Heart left ventricle (tissue), 16 donors: ENCODE data around the gene PCP2. TPM values are rescaled to one million over a fixed set of nuclear protein-coding genes. Genes with fewer than 3 reads are reported as not detected.

Experiments used
- ATAC-seq, 4 donors: fragments of 200-7000 bp; cut with Tn5 transposase; one replicate each; pipeline ENCODE4 v1.9.1; 2020 to 2022; ENCODE audit warnings: moderate library complexity in 4 of 4, mild to moderate bottlenecking in 3 of 4, moderate number of reproducible peaks in 1 of 4
- DNase-seq, 5 donors: peaks; one replicate each; pipeline ENCODE4 v3.0.0-alpha.2; 2020
- H3K27ac ChIP-seq, 12 donors: fragments of 200-600 bp; sonication (generic) in 4 of 12; one replicate each; pipeline versions ENCODE4 v1.5.0 to v1.8.0; 2016 to 2022; ENCODE audit warnings: mild to moderate bottlenecking in 2 of 12
- H3K27me3 ChIP-seq, 9 donors: fragments of 200-600 bp; sonication (generic) in 2 of 9; one replicate each; pipeline versions ENCODE4 v1.5.1 to v1.8.0; 2016 to 2022; ENCODE audit warnings: mild to moderate bottlenecking in 3 of 9
- H3K36me3 ChIP-seq, 9 donors: fragments of 200-600 bp; sonication (generic) in 2 of 9; one replicate each; pipeline versions ENCODE4 v1.5.0 to v1.8.0; 2018 to 2022; ENCODE audit warnings: mild to moderate bottlenecking in 2 of 9
- H3K4me1 ChIP-seq, 12 donors: fragments of 200-600 bp; sonication (generic) in 4 of 12; one replicate each; pipeline versions ENCODE4 v1.5.0 to v1.8.0; 2016 to 2022; ENCODE audit warnings: mild to moderate bottlenecking in 3 of 12
- H3K4me3 ChIP-seq, 12 donors: fragments of 200-600 bp; sonication (generic) in 4 of 12; one replicate each; pipeline versions ENCODE4 v1.5.0 to v1.8.0; 2017 to 2022; ENCODE audit warnings: mild to moderate bottlenecking in 9 of 12, moderate library complexity in 4 of 12
- H3K9me3 ChIP-seq, 12 donors: fragments of 200-600 bp; sonication (generic) in 4 of 12; one replicate each; pipeline versions ENCODE4 v1.5.0 to v1.8.0; 2016 to 2022; ENCODE audit warnings: mild to moderate bottlenecking in 1 of 12
- CTCF ChIP-seq, 12 donors: fragments of 200-600 bp; sonication (generic) in 4 of 12; IDR thresholded peaks; one replicate each; pipeline versions ENCODE4 v1.5.0 to v1.8.0; 2018 to 2022; ENCODE audit warnings: antibody characterized with exemption in 12 of 12, mild to moderate bottlenecking in 5 of 12
- POLR2A ChIP-seq, 2 donors: fragments of 450-650 bp; IDR thresholded peaks; one replicate each; pipeline ENCODE4 v1.6.1; 2017; ENCODE audit warnings: antibody characterized with exemption in 2 of 2, mild to moderate bottlenecking in 2 of 2, moderate library complexity in 2 of 2
- WGBS, 4 donors: extraction: QIAGEN DNeasy Blood & Tissue Kit in 2 of 4; methylation state at CpG; one replicate each; pipeline versions ENCODE4 v1.1.5 to v1.1.7; 2013 to 2018; 5-methylcytosine and 5-hydroxymethylcytosine counted together
- intact Hi-C, 10 donors: fragments of 100-400 bp; cut with DNase I; formaldehyde crosslinking; loops; one replicate each; pipeline versions ENCODE4 v1.11.1 to v1.14.2; 2022
- polyA plus RNA-seq, 2 donors: library from polyadenylated mRNA; stranded (reverse); fragments of 200-250 nt; gene quantifications; one replicate each; pipeline ENCODE4 v1.2.3, GENCODE V29; 2013
- total RNA-seq, 9 donors: library from RNA; depleted of rRNA in 2 of 9; stranded (reverse); fragments of >200 nt in 2 of 9; fragmentation: NEBNext Ultra II Directional in 3 of 9; extraction: Animal tissue kit (Norgen Biotek cat#: 25700) in 3 of 9; gene quantifications; one replicate each; pipeline versions ENCODE4 v1.1.0 to v1.2.4, GENCODE V29; 2016 to 2023
- donor health status: ischemic (EF 13 %, LVEDD 7.1; RV severe dilation, severe dysfunction).
- donor health status: healthy with polysubstance abuse.
- donor health status: DM: no; HTN: yes; CAD: no.
- donor health status: DM: no; HTN: no; CAD: no.
- donor health status: ischemic (EF 25% LVEDD 6.9; RV normal size, moderate dysfunction).
- donor health status: ischemic (EF 25% LVEDD 5.7; RV mildly dilated, moderate dysfunction).
- donor health status: healthy.
- donor health status: DM: yes; HTN: yes; CAD: no.
- donor health status: ischemic (EF 35%, LVEDD 5.7; RV mildly dilated, moderate dysfunction).
- donor health status: nonischemic (EF 11% LVEDD 7.7; RV severe dilation, severe dysfunction).
- donor health status: DM: yes; HTN: yes; CAD: no.
- donor health status: PGD.
- donor health status: ischemic (EF 29% LVEDD 5.4; RV normal size, mild dysfunction).
- donor health status: nonischemic (EF 23%, LVEDD 6.1; RV moderate dilation, normal function).

The PCP2 gene
- total and polyA plus RNA-seq, 11 donors = 0.54 to 3.0 (median 1.3) TPM

DNA sequence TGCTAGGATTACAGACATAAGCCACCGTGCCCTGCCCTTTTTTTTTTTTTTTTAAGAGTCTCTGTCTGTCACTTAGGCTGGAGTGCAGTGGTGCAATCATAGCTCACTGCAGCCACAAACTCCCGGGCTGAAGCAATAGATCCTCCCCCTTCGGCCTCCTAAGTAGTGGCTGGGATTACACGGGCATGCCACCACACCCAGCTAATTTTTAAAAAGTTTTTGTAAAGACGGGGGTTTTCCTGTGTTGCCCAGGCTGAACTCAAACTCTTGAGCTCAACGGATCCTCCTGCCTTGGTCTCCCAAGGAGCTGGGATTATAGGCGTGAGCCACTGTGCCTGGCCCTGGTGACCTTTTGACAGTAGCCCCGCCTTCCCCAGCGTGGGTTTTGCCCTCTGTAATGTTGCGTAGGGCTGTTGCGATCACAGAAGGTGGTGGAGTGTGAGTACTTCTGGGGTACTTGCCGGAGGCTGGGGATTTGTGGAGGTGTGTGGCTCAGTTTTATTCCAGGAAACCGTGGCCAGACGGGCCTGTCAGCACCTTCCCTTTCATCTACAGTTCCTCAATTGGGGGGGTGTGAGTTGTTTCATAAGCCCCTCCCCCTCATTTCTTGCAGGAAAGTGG, 23.7 kb upstream of the PCP2 start:
- no peak for TF ChIP-seq CTCF (IDR thresholded peaks at IDR 0.05)
- Histone ChIP-seq H3K36me3 (no peaks in the 10 kb centered on the region), H3K27me3 (peaks cover 0 to 13% (median 0%) of the 10 kb centered on the region in 9 donors), H3K9me3 (no peaks in the 10 kb centered on the region), H3K4me3 (no peak overlapping the region), H3K27ac (peak overlapping the region in 1 of 12 donors; percentile 56), H3K4me1 (peaks cover 0 to 31% (median 0%) of the 10 kb centered on the region in 12 donors)
- ATAC-seq (peak in 2 of 4 donors; percentile 46 to 70), DNase-seq (no peak)
- 37 to 43% (median 39%) methylated on average over 11 to 14 of the region's 14 CpGs for WGBS, 4 donors
- intact Hi-C loops = loop anchor here in 3 of 10 donors (10.0 kb wide), 3 partner anchors 138 to 248 kb away; partner anchors contain the start of gene MAP2K7 (in 1 of the 3)

DNA sequence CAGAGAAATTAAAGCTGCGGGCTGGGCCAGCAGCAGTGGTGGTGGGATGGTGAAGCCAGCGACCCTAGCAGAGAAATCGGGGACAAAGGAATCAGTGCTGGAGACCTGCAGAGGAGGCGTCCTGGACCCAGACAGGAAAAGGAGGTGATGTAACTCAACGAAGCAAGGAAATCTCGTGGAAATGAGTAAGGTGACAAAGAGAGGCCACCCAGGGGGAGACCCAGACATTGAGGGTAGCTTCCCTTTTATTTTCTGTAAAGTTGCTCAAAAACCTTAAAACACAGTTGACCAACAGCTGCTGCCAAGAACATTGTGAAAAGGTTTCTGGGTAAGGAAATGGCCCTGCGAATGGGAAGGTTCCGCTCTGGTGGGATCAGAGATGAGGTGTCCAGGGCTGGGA, 22.1 kb upstream of the PCP2 start:
- DNase-seq (no peak), ATAC-seq (no peak)
- Histone ChIP-seq H3K36me3 (no peaks in the 10 kb centered on the region), H3K27me3 (peaks cover 0 to 6% (median 0%) of the 10 kb centered on the region in 9 donors), H3K27ac (no peak overlapping the region), H3K4me3 (no peak overlapping the region), H3K4me1 (peaks cover 0 to 33% (median 0%) of the 10 kb centered on the region in 12 donors), H3K9me3 (no peaks in the 10 kb centered on the region)
- WGBS, 4 donors = 54 to 61% (median 58%) methylated on average over 8 of the region's 8 CpGs
- TF ChIP-seq POLR2A (IDR thresholded peaks at IDR 0.05) (no peak), CTCF (IDR thresholded peaks at IDR 0.05) (no peak)
- intact Hi-C loops = loop anchor here in 3 of 10 donors (10.0 kb wide), 3 partner anchors 139 to 249 kb away; partner anchors contain the start of gene MAP2K7 (in 1 of the 3)

- H3K4me3 ChIP-seq = no peak overlapping the region
- 60 to 72% (median 64%) methylated on average over 8 of the region's 8 CpGs for WGBS, 4 donors
- intact Hi-C loops = loop anchor here in 7 of 10 donors (5.0 to 10.0 kb wide), 6 partner anchors 140 to 598 kb away; partner anchors contain the start of gene MAP2K7 (in 1 of the 7)
- TF ChIP-seq CTCF (IDR thresholded peaks at IDR 0.05) (no peak), POLR2A (IDR thresholded peaks at IDR 0.05) (no peak)
- no peak for DNase-seq
- H3K36me3 ChIP-seq = no peaks in the 10 kb centered on the region
- peaks cover 0 to 6% (median 0%) of the 10 kb centered on the region in 9 donors for H3K27me3 ChIP-seq
- H3K27ac ChIP-seq = no peak overlapping the region
- H3K9me3 ChIP-seq = no peaks in the 10 kb centered on the region
- ATAC-seq = no peak
- peaks cover 0 to 33% (median 0%) of the 10 kb centered on the region in 12 donors for H3K4me1 ChIP-seq
Measured at GRCh38 chr19:7654401-7654800, 20.9 kb upstream of the PCP2 start.

DNA sequence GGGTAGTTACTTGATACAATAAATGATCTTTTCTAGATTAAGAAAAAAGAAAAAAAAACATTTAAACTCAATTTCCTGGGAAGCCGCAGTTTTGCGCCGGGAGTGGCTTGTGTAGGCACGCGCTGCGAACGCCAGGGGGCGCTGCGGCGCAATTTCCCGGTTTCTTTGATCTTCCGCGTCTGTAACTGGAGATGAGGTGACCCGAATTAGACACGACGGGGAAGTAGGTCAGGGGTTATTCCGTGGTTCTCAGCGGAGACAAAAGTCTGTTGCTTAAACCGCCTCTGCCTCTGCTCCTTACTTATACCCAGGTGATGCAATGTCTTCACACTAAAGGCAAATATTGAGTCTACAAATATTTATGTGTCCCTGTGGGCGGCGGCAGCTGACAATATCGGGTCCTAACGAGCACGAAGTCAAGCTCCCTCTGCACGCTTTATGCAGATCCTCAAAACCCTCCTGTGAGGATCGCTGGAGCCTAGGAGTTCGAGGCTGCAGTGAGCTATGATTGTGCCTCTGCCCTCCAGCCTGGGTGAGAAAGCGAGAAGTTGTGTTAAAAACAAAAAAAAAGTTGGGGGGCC, 18.6 kb upstream of the PCP2 start:
- Histone ChIP-seq H3K27me3 (peaks cover 0 to 6% (median 0%) of the 10 kb centered on the region in 9 donors), H3K4me1 (peaks cover 0 to 18% (median 0%) of the 10 kb centered on the region in 12 donors), H3K27ac (peak overlapping the region in 2 of 12 donors; percentile 23 to 51), H3K9me3 (no peaks in the 10 kb centered on the region), H3K4me3 (peak overlapping the region in 9 of 12 donors; percentile 16 to 42 (median 25)), H3K36me3 (peaks cover 0 to 2% (median 0%) of the 10 kb centered on the region in 9 donors)
- intact Hi-C loops = loop anchor here in 8 of 10 donors (1.0 to 10.0 kb wide), 9 partner anchors 27 to 600 kb away; partner anchors contain the start of genes TRAPPC5 (in 3 of the 8) and MAP2K7 (in 1 of the 8)
- TF ChIP-seq CTCF (IDR thresholded peaks at IDR 0.05) (peak; percentile 96 to 99 (median 98)), POLR2A (IDR thresholded peaks at IDR 0.05) (no peak)
- WGBS, 4 donors = 4 to 7% (median 5%) methylated on average over 28 of the region's 28 CpGs
- ATAC-seq (peak; percentile 58 to 88 (median 82)), DNase-seq (peak; percentile 74 to 92 (median 80))
